ENCODE results near the gene ZNF217.
"Not testable (repeated sequence)": the region's sequence is repeated elsewhere in the genome, so short reads cannot be mapped to it uniquely, and the experiment has no call there.

DNA sequence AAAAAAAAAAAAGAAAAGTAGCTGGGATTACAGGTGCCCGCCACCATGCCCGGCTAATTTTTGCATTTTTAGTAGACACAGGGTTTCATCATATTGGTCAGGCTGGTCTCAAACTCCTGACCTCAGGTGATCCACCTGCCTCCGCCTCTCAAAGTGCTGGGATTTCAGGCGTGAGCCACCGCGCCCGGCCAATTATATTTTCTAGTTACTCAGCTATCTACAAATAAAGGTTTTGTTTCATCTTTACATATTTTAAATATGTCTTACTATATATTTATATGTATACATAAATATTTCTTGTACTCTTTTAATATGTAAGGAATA is 31.2 kb upstream of the ZNF217 start:
- TF ChIP-seq, protein P1, sequence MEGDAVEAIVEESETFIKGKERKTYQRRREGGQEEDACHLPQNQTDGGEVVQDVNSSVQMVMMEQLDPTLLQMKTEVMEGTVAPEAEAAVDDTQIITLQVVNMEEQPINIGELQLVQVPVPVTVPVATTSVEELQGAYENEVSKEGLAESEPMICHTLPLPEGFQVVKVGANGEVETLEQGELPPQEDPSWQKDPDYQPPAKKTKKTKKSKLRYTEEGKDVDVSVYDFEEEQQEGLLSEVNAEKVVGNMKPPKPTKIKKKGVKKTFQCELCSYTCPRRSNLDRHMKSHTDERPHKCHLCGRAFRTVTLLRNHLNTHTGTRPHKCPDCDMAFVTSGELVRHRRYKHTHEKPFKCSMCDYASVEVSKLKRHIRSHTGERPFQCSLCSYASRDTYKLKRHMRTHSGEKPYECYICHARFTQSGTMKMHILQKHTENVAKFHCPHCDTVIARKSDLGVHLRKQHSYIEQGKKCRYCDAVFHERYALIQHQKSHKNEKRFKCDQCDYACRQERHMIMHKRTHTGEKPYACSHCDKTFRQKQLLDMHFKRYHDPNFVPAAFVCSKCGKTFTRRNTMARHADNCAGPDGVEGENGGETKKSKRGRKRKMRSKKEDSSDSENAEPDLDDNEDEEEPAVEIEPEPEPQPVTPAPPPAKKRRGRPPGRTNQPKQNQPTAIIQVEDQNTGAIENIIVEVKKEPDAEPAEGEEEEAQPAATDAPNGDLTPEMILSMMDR (IDR thresholded peaks at IDR 0.05; ENCODE audit: low read length), result not testable (repeated sequence)
- not testable (repeated sequence) for TF ChIP-seq EZH2 (IDR thresholded peaks at IDR 0.05; ENCODE audit: borderline replicate concordance, low read length)
